DND-41 (cell line): ENCODE results near the gene PLGRKT.

Experiments used
- ATAC-seq: fragments of 200-7000 bp; cut with Tn5 transposase; 3 replicates; pipeline ENCODE4 v1.9.1; 2021; ENCODE audit warnings: low read depth; ENCODE audit not compliant: insufficient read depth
- DNase-seq: peaks from one replicate; pipeline ENCODE4 v3.0.0-alpha.2; 2020
- H2AFZ ChIP-seq: 2 replicates; pipeline ENCODE4 v1.6.0; 2012; ENCODE audit warnings: low read depth, low read length
- H3K27ac ChIP-seq: 2 replicates; pipeline ENCODE4 v1.5.1; 2012; ENCODE audit warnings: low read length, inconsistent platforms
- H3K27me3 ChIP-seq: fragments of 200-600 bp; sonication (generic); 2 replicates; pipeline ENCODE4 v1.6.0; 2012; ENCODE audit warnings: low read length, mild to moderate bottlenecking, inconsistent platforms; ENCODE audit not compliant: insufficient read depth, poor library complexity
- H3K36me3 ChIP-seq: 2 replicates; pipeline ENCODE4 v1.5.1; 2012; ENCODE audit warnings: low read length, inconsistent platforms; ENCODE audit not compliant: insufficient read depth
- H3K4me1 ChIP-seq: 2 replicates; pipeline ENCODE4 v1.5.1; 2012; ENCODE audit warnings: mild to moderate bottlenecking, low read length; ENCODE audit not compliant: insufficient read depth
- H3K4me2 ChIP-seq: 2 replicates; pipeline ENCODE4 v1.6.0; 2012; ENCODE audit warnings: mild to moderate bottlenecking, moderate library complexity, low read length, inconsistent platforms; ENCODE audit not compliant: insufficient read depth
- H3K4me3 ChIP-seq, 2 experiments: fragments of 200-600 bp in 1 of 2; shearing (Covaris generic) in 1 of 2; 2 replicates each; pipeline ENCODE4 v1.5.1; 2012 to 2016; ENCODE audit warnings: inconsistent platforms in 2 of 2, low read length in 2 of 2, mild to moderate bottlenecking in 2 of 2, low read depth in 1 of 2, moderate library complexity in 1 of 2
- H3K79me2 ChIP-seq: 2 replicates; pipeline ENCODE4 v1.6.0; 2012; ENCODE audit warnings: low read length, inconsistent platforms; ENCODE audit not compliant: insufficient read depth
- H3K9ac ChIP-seq: 2 replicates; pipeline ENCODE4 v1.6.0; 2012; ENCODE audit warnings: low read depth, mild to moderate bottlenecking, inconsistent platforms, low read length, moderate library complexity
- H3K9me3 ChIP-seq: 2 replicates; pipeline ENCODE4 v1.5.1; 2012; ENCODE audit warnings: low read length, moderate library complexity, mild to moderate bottlenecking, inconsistent platforms; ENCODE audit not compliant: insufficient read depth, severe bottlenecking
- H4K20me1 ChIP-seq: 2 replicates; pipeline ENCODE4 v1.6.0; 2012; ENCODE audit warnings: low read length; ENCODE audit not compliant: insufficient read depth
- CTCF ChIP-seq: IDR thresholded peaks from 2 replicates; pipeline ENCODE4 v1.5.1; 2012; ENCODE audit warnings: borderline replicate concordance, low read length, moderate library complexity, mild to moderate bottlenecking; ENCODE audit not compliant: poor library complexity, severe bottlenecking; ENCODE audit errors: extremely low read depth
- EZH2 ChIP-seq: IDR thresholded peaks from 3 replicates; pipeline ENCODE4 v1.6.1; 2012; ENCODE audit warnings: borderline replicate concordance, low read depth, mild to moderate bottlenecking, moderate library complexity, low read length, inconsistent platforms; ENCODE audit not compliant: severe bottlenecking

Gene PLGRKT

GRCh38 chr9:5443850-5444249, 6.1 kb upstream of the PLGRKT start:
- no peak overlapping the region for H3K9ac ChIP-seq
- no peaks in the 10 kb centered on the region for H3K79me2 ChIP-seq
- no peak for ATAC-seq
- no peak overlapping the region for H3K4me2 ChIP-seq
- H3K27me3 ChIP-seq = no peaks in the 10 kb centered on the region
- H3K9me3 ChIP-seq = no peaks in the 10 kb centered on the region
- H3K4me3 ChIP-seq = no peak overlapping the region
- no peaks in the 10 kb centered on the region for H3K36me3 ChIP-seq
- peaks cover 2% of the 10 kb centered on the region; the same call in 1 of the 2 replicates for H3K4me1 ChIP-seq
- H4K20me1 ChIP-seq = no peaks in the 10 kb centered on the region
- H3K27ac ChIP-seq = no peak overlapping the region
- TF ChIP-seq EZH2 = no peak
- TF ChIP-seq CTCF = no peak
- DNase-seq = no peak
- no peak overlapping the region for H2AFZ ChIP-seq

GRCh38 chr9:5442400-5443011, 4.8 kb upstream of the PLGRKT start:
- peaks cover 12% of the 10 kb centered on the region for H3K4me1 ChIP-seq
- H3K9me3 ChIP-seq = no peaks in the 10 kb centered on the region
- H3K79me2 ChIP-seq = no peaks in the 10 kb centered on the region
- H3K36me3 ChIP-seq = no peaks in the 10 kb centered on the region
- H2AFZ ChIP-seq = no peak overlapping the region
- peak; percentile 75 for TF ChIP-seq CTCF
- TF ChIP-seq EZH2 = no peak
- no peak overlapping the region for H3K27ac ChIP-seq
- no peak overlapping the region for H3K4me3 ChIP-seq
- no peak overlapping the region for H3K4me2 ChIP-seq
- no peaks in the 10 kb centered on the region for H3K27me3 ChIP-seq
- ATAC-seq = no peak
- DNase-seq = peak; percentile 40
- no peaks in the 10 kb centered on the region for H4K20me1 ChIP-seq
- no peak overlapping the region for H3K9ac ChIP-seq

GRCh38 chr9:5441043-5441442, 3.3 kb upstream of the PLGRKT start:
- H3K4me1 ChIP-seq = peaks cover 24% of the 10 kb centered on the region
- H3K9ac ChIP-seq = no peak overlapping the region
- H3K9me3 ChIP-seq = no peaks in the 10 kb centered on the region
- H3K4me2 ChIP-seq = no peak overlapping the region
- H3K27me3 ChIP-seq = no peaks in the 10 kb centered on the region
- no peak overlapping the region for H3K4me3 ChIP-seq
- H3K79me2 ChIP-seq = peaks cover 8% of the 10 kb centered on the region
- ATAC-seq = no peak
- H4K20me1 ChIP-seq = no peaks in the 10 kb centered on the region
- no peak overlapping the region for H3K27ac ChIP-seq
- H2AFZ ChIP-seq = no peak overlapping the region
- no peak for DNase-seq
- peaks cover 5% of the 10 kb centered on the region for H3K36me3 ChIP-seq
- no peak for TF ChIP-seq EZH2

- Histone ChIP-seq H3K27ac (no peak overlapping the region), H3K4me2 (no peak overlapping the region), H2AFZ (no peak overlapping the region), H3K79me2 (peaks cover 8% of the 10 kb centered on the region), H4K20me1 (no peaks in the 10 kb centered on the region), H3K9me3 (peaks cover 3% of the 10 kb centered on the region), H3K4me1 (peaks cover 26% of the 10 kb centered on the region), H3K9ac (no peak overlapping the region), H3K4me3 (no peak overlapping the region), H3K27me3 (no peaks in the 10 kb centered on the region), H3K36me3 (peaks cover 11% of the 10 kb centered on the region)
- TF ChIP-seq CTCF (no peak), EZH2 (no peak)
- no peak for DNase-seq
- no peak for ATAC-seq
Observed at GRCh38 chr9:5440426-5440825, 2.7 kb upstream of the PLGRKT start.
